KMS-11 (cell line): Measurements from ENCODE around the gene CIB4.
"Not testable (repeated sequence)": the region's sequence is repeated elsewhere in the genome, so short reads cannot be mapped to it uniquely, and the experiment has no call there.

Experiments
- H2AFZ ChIP-seq: fragments of 200-600 bp; sonication (generic); 2 replicates; pipeline ENCODE4 v1.6.1; 2016; ENCODE audit warnings: antibody characterized with exemption, mixed run types, low read depth
- H3K27ac ChIP-seq: fragments of 200-600 bp; sonication (generic); 2 replicates; pipeline ENCODE4 v1.6.1; 2016; ENCODE audit warnings: mild to moderate bottlenecking, mixed run types
- H3K27me3 ChIP-seq: fragments of 200-600 bp; sonication (generic); 2 replicates; pipeline ENCODE4 v1.6.1; 2017; ENCODE audit warnings: mild to moderate bottlenecking, low read depth, mixed run types, moderate library complexity; ENCODE audit not compliant: insufficient read depth
- H3K36me3 ChIP-seq: fragments of 200-600 bp; sonication (generic); 2 replicates; pipeline ENCODE4 v1.6.1; 2017; ENCODE audit warnings: mild to moderate bottlenecking, mixed run types; ENCODE audit not compliant: insufficient read depth
- H3K4me1 ChIP-seq: fragments of 200-600 bp; sonication (generic); 2 replicates; pipeline ENCODE4 v1.6.1; 2016; ENCODE audit warnings: mild to moderate bottlenecking, low read depth, mixed run types; ENCODE audit not compliant: poor library complexity, severe bottlenecking
- H3K4me2 ChIP-seq: fragments of 200-600 bp; sonication (generic); 2 replicates; pipeline ENCODE4 v1.7.0; 2016; ENCODE audit warnings: mild to moderate bottlenecking, mixed run types
- H3K4me3 ChIP-seq: fragments of 200-600 bp; sonication (generic); IDR thresholded peaks from 2 replicates; pipeline ENCODE4 v1.6.1; 2017; ENCODE audit warnings: low read depth, low read length, mixed read lengths; ENCODE audit not compliant: insufficient read depth
- H3K79me2 ChIP-seq: fragments of 200-600 bp; sonication (generic); 2 replicates; pipeline ENCODE4 v1.6.1; 2016; ENCODE audit warnings: low read depth, mixed run types; ENCODE audit not compliant: insufficient read depth
- H3K9ac ChIP-seq: fragments of 200-600 bp; sonication (generic); 2 replicates; pipeline ENCODE4 v1.6.1; 2016; ENCODE audit warnings: mild to moderate bottlenecking, mixed run types
- H4K20me1 ChIP-seq: fragments of 200-600 bp; sonication (generic); 2 replicates; pipeline ENCODE4 v1.6.1; 2016; ENCODE audit warnings: mild to moderate bottlenecking, mixed run types; ENCODE audit not compliant: insufficient read depth
- CTCF ChIP-seq: fragments of 200-600 bp; sonication (generic); conservative IDR thresholded peaks from 2 replicates; pipeline ENCODE4 v1.6.1; 2017; ENCODE audit warnings: low read depth, mild to moderate bottlenecking, antibody characterized with exemption, low read length, moderate library complexity, mixed read lengths

The CIB4 gene

GRCh38 chr2:26666671-26667070 is 25.5 kb upstream of the CIB4 start:
- Histone ChIP-seq H3K27ac (no peak overlapping the region), H3K36me3 (no peaks in the 10 kb centered on the region), H3K4me2 (no peak overlapping the region), H3K27me3 (peaks cover 10% of the 10 kb centered on the region), H3K79me2 (no peaks in the 10 kb centered on the region), H3K4me1 (no peaks in the 10 kb centered on the region), H3K9ac (no peak overlapping the region), H4K20me1 (no peaks in the 10 kb centered on the region), H2AFZ (no peak overlapping the region), H3K4me3 (no peak overlapping the region)
- TF ChIP-seq CTCF, result no peak

GRCh38 chr2:26665296-26665695 is 24.1 kb upstream of the CIB4 start:
- not testable (repeated sequence) for H3K27ac ChIP-seq, H3K4me3 ChIP-seq, H3K4me1 ChIP-seq, H3K36me3 ChIP-seq, H3K79me2 ChIP-seq, H3K4me2 ChIP-seq, H3K9ac ChIP-seq, H4K20me1 ChIP-seq, H3K27me3 ChIP-seq, H2AFZ ChIP-seq

GRCh38 chr2:26660363-26660962 is 19.3 kb upstream of the CIB4 start:
- H3K4me2 ChIP-seq, result no peak overlapping the region
- H3K9ac ChIP-seq, result no peak overlapping the region
- no peaks in the 10 kb centered on the region for H4K20me1 ChIP-seq
- H3K79me2 ChIP-seq, result no peaks in the 10 kb centered on the region
- no peaks in the 10 kb centered on the region for H3K27me3 ChIP-seq
- H3K27ac ChIP-seq, result no peak overlapping the region
- H3K36me3 ChIP-seq, result no peaks in the 10 kb centered on the region
- no peak for TF ChIP-seq CTCF
- H3K4me3 ChIP-seq, result no peak overlapping the region
- no peaks in the 10 kb centered on the region for H3K4me1 ChIP-seq
- no peak overlapping the region for H2AFZ ChIP-seq

GRCh38 chr2:26658691-26659346 is 17.7 kb upstream of the CIB4 start:
- Histone ChIP-seq H3K36me3 (no peaks in the 10 kb centered on the region), H3K9ac (no peak overlapping the region), H4K20me1 (no peaks in the 10 kb centered on the region), H3K4me3 (no peak overlapping the region), H3K4me1 (no peaks in the 10 kb centered on the region), H3K79me2 (no peaks in the 10 kb centered on the region), H3K27ac (no peak overlapping the region), H3K4me2 (no peak overlapping the region), H2AFZ (no peak overlapping the region), H3K27me3 (peaks cover 4% of the 10 kb centered on the region; the same call in 1 of the 2 replicates)
- TF ChIP-seq CTCF, result no peak

GRCh38 chr2:26657265-26657664 is 16.1 kb upstream of the CIB4 start:
- Histone ChIP-seq H3K9ac (no peak overlapping the region), H3K4me2 (no peak overlapping the region), H3K27me3 (peaks cover 14% of the 10 kb centered on the region; the same call in 1 of the 2 replicates), H3K4me1 (no peaks in the 10 kb centered on the region), H3K4me3 (no peak overlapping the region), H3K36me3 (no peaks in the 10 kb centered on the region), H3K27ac (no peak overlapping the region), H4K20me1 (no peaks in the 10 kb centered on the region), H3K79me2 (no peaks in the 10 kb centered on the region), H2AFZ (no peak overlapping the region)
- no peak for TF ChIP-seq CTCF
